GM06990 (cell line): ENCODE data around the gene KCTD21.

Experiments used
- DNase-seq: peaks from one replicate; pipeline ENCODE4 v3.0.0-alpha.2; 2011; ENCODE audit not compliant: insufficient read length; ENCODE audit errors: extremely low read depth
- H3K27me3 ChIP-seq: replicated peaks from 2 replicates; pipeline ENCODE4 v1.6.0; 2011; ENCODE audit warnings: low read length; ENCODE audit not compliant: control insufficient read depth, insufficient read depth
- H3K36me3 ChIP-seq: 2 replicates; pipeline ENCODE4 v1.5.1; 2011; ENCODE audit warnings: low read length; ENCODE audit not compliant: control insufficient read depth, insufficient read depth
- H3K4me3 ChIP-seq: replicated peaks from 2 replicates; pipeline ENCODE4 v1.5.1; 2011; ENCODE audit warnings: low read depth, mild to moderate bottlenecking, control low read depth, low read length
- TF ChIP-seq, protein P1 (sequence below): IDR thresholded peaks from 2 replicates; pipeline ENCODE4 v1.5.1; 2011; ENCODE audit warnings: low read length, control low read depth, mild to moderate bottlenecking, inconsistent platforms; ENCODE audit not compliant: insufficient read depth, poor library complexity, severe bottlenecking

Gene KCTD21

DNA sequence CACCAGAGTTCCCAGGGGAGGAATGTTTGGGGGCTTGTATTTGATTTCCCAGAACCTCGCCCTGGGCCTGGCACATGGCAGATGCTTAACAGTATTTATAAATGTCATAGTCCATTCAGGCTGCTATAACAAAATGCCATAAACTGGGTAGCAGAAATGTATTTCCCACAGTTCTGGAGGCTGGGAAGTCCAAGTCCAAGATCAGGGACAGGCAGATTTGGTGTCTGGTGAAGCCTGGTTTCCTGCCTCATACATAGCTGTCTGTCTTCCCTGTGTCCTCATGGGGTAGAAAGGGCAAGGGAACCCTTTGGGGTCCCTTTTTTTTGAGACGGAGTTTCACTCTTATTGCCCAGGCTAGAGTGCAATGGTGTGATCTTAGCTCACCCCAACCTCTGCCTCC is 24.0 kb downstream of the KCTD21 start:
- DNase-seq, result no peak
- H3K4me3 ChIP-seq, result no peak overlapping the region
- no peaks in the 10 kb centered on the region for H3K27me3 ChIP-seq
- TF ChIP-seq, protein P1, sequence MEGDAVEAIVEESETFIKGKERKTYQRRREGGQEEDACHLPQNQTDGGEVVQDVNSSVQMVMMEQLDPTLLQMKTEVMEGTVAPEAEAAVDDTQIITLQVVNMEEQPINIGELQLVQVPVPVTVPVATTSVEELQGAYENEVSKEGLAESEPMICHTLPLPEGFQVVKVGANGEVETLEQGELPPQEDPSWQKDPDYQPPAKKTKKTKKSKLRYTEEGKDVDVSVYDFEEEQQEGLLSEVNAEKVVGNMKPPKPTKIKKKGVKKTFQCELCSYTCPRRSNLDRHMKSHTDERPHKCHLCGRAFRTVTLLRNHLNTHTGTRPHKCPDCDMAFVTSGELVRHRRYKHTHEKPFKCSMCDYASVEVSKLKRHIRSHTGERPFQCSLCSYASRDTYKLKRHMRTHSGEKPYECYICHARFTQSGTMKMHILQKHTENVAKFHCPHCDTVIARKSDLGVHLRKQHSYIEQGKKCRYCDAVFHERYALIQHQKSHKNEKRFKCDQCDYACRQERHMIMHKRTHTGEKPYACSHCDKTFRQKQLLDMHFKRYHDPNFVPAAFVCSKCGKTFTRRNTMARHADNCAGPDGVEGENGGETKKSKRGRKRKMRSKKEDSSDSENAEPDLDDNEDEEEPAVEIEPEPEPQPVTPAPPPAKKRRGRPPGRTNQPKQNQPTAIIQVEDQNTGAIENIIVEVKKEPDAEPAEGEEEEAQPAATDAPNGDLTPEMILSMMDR, result no peak
- H3K36me3 ChIP-seq, result no peaks in the 10 kb centered on the region

DNA sequence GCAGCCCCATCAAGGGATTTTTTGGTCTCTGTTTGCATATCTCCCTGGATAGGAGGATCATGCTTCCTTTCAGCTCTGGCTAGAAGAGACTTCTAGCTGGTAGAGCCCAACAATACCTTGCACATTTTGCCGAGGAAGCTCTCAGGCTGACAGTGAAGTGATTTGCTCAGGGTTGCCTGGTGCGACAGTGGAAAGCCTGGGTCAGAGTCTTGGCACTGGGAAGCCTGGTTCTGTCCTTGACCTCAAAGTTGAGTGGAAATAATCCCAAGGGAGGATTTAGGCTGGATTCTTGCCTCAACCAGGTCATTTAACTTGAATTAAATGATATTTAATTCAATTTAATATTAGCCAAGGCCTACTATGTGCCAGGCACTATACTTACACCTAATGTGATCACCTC is 24.6 kb downstream of the KCTD21 start:
- DNase-seq, result no peak
- TF ChIP-seq, protein P1, result no peak
- no peaks in the 10 kb centered on the region for H3K27me3 ChIP-seq

DNA sequence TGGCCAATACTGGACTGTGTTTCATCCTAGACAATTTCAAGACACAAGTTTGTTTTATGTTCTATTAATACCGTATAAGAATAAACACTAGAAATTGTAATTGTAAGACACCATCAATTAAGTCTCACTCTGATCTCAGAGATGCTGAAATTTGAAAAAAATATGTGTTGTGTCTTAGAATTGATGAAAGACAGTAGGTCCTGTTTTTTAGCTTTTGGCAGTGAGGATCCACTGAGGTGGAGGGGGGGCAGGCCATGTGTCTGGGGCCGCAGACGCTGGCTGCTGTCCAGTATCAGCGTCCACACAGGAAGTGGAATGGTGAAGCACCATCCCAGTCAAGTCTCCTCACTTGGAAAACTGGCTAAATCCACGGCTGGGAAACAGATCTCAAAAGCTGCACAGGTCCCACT is 26.5 kb downstream of the KCTD21 start:
- Histone ChIP-seq H3K36me3 (no peaks in the 10 kb centered on the region), H3K27me3 (no peaks in the 10 kb centered on the region), H3K4me3 (no peak overlapping the region)
- DNase-seq, result no peak
- TF ChIP-seq, protein P1, result no peak

More for the DNA sequence above, 24.6 kb downstream of the KCTD21 start:
- no peaks in the 10 kb centered on the region for H3K36me3 ChIP-seq
- H3K4me3 ChIP-seq, result no peak overlapping the region

DNA sequence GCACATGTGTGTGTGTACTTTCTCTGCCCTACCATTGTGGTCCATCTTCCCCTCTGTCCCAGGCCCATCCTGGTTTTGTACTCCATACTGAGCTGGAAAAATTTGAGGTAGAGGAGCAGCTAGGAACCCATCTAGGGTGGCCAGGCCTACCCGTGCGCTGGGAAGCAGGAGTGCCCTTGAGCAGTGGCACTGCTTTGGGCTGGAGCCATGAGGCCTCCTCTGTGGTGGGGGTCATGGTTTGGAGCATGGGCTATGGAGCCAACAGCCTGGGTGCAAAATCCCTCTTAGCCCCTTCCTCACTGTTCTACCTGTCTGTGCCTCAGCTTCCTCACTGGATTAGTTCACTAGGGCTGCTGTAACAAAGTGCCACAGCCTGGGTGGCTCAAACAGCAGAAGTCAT is 27.1 kb downstream of the KCTD21 start:
- Histone ChIP-seq H3K36me3 (no peaks in the 10 kb centered on the region), H3K27me3 (no peaks in the 10 kb centered on the region), H3K4me3 (no peak overlapping the region)
- no peak for DNase-seq
- TF ChIP-seq, protein P1, result no peak

DNA sequence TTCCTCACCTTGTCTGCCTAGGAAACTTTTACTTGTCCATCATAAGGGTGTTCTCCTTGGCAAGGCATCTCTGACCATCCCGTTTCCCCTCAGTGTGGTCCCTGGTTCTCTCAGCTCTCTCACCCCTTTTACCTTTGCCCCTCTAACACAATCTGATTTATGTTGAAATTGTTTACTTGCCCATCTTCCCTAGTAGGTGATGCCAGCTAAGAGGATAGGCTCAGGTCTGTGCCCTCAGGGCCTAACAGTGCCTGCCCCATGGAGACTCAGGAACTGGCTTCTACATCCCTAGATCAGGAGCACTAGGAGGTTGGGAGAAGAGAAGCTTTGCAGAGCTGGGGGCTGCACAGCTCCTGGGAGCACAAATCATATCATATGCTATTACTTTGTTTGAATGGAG is 27.9 kb downstream of the KCTD21 start:
- no peaks in the 10 kb centered on the region for H3K27me3 ChIP-seq
- H3K4me3 ChIP-seq, result no peak overlapping the region
- no peak for DNase-seq
- TF ChIP-seq, protein P1, result no peak
- no peaks in the 10 kb centered on the region for H3K36me3 ChIP-seq

DNA sequence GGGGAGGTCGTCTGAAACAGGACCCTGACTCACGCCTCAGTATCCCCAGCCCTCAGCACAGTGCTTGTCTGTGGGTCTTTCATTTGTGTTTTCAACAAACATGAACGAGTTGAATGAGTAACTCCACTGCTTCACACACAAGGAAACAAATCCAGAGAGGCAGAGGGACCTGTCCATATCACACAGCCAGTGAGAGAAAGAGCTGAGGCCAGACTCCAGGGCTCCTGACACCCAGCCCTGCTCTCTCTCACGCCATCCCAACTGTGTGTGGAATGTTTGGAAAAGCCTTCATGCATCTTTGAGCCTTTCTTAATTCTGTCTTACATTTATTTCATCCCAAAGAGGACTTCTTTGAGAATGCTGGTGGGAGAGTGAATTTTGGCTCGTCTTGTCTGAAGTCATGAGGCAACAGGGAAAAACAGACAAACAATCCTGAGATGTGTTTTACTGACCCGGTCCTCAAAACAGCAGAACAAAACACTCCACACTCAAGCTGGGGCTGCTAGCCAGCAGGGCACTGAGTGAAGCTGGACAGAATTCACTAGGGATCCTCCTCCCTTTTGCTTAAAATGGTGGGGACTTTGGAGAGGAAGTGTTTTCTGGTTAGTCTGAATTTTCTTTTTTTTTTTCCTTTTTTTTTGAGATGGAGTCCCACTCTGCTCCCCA is 29.3 kb downstream of the KCTD21 start:
- no peaks in the 10 kb centered on the region for H3K36me3 ChIP-seq
- H3K27me3 ChIP-seq, result no peaks in the 10 kb centered on the region
- TF ChIP-seq, protein P1, result no peak
- no peak for DNase-seq
- H3K4me3 ChIP-seq, result no peak overlapping the region
